Aorta (tissue), 5 donors: ENCODE data around the gene CCDC17. TPM values are rescaled to one million over a fixed set of nuclear protein-coding genes. Genes with fewer than 3 reads are reported as not detected.

Experiments
- ATAC-seq: fragments of 200-7000 bp; cut with Tn5 transposase; one replicate; pipeline ENCODE4 v1.9.1; 2022; ENCODE audit warnings: moderate library complexity; ENCODE audit not compliant: low FRiP score
- DNase-seq, 2 donors: peaks; one replicate each; pipeline ENCODE4 v3.0.0-alpha.2; 2020
- H3K27ac ChIP-seq, 2 donors: one replicate each; pipeline ENCODE4 v1.5.1; 2013; ENCODE audit warnings: low read length in 2 of 2, mild to moderate bottlenecking in 2 of 2, moderate library complexity in 2 of 2, control low read depth in 1 of 2, inconsistent platforms in 1 of 2, low read depth in 1 of 2
- H3K27me3 ChIP-seq, 2 donors: one replicate each; pipeline ENCODE4 v1.6.1; 2013; ENCODE audit warnings: control low read depth in 1 of 2, low read length in 1 of 2, mild to moderate bottlenecking in 1 of 2, moderate library complexity in 1 of 2; ENCODE audit not compliant: insufficient read depth in 2 of 2, control insufficient read depth in 1 of 2
- H3K36me3 ChIP-seq, 2 donors: one replicate each; pipeline ENCODE4 v1.6.1; 2013; ENCODE audit warnings: control low read depth in 1 of 2, low read length in 1 of 2, mild to moderate bottlenecking in 1 of 2; ENCODE audit not compliant: insufficient read depth in 2 of 2, control insufficient read depth in 1 of 2
- H3K4me1 ChIP-seq, 2 donors: one replicate each; pipeline ENCODE4 v1.6.1; 2013; ENCODE audit warnings: low read length in 2 of 2, control low read depth in 1 of 2, mild to moderate bottlenecking in 1 of 2, moderate library complexity in 1 of 2; ENCODE audit not compliant: insufficient read depth in 2 of 2, control insufficient read depth in 1 of 2
- H3K4me3 ChIP-seq, 2 donors: one replicate each; pipeline ENCODE4 v1.5.1; 2013; ENCODE audit warnings: low read length in 2 of 2, control low read depth in 1 of 2, mild to moderate bottlenecking in 1 of 2
- H3K9me3 ChIP-seq: one replicate; pipeline ENCODE4 v1.6.1; 2013; ENCODE audit warnings: mild to moderate bottlenecking, low read length; ENCODE audit not compliant: control insufficient read depth
- WGBS, 2 donors: extraction: QIAGEN DNeasy Blood & Tissue Kit; methylation state at CpG; one replicate each; pipeline ENCODE4 v1.1.7; 2013; 5-methylcytosine and 5-hydroxymethylcytosine counted together
- intact Hi-C, 2 donors: fragments of 100-400 bp; cut with DNase I; formaldehyde crosslinking; loops; one replicate each; pipeline versions ENCODE4 v1.14.2 to v1.15.0; 2022
- polyA plus RNA-seq, 2 donors: library from polyadenylated mRNA; stranded (reverse); fragments of 200-250 nt; gene quantifications; one replicate each; pipeline ENCODE4 v1.2.3, GENCODE V29; 2013
- total RNA-seq, 2 donors: library from RNA; stranded (reverse); fragmentation: NEBNext Ultra II Directional; extraction: Animal tissue kit (Norgen Biotek cat#: 25700); gene quantifications; one replicate each; pipeline ENCODE4 v1.2.1, GENCODE V29; 2021
- donor health status: healthy with polysubstance abuse.
- donor health status: Bipolar disorder and iron deficiency.
- donor health status: DM: no; HTN: no; CAD: no.
- donor health status: DM: no; HTN: no; CAD: no.
- donor health status: DM: yes; HTN: yes; CAD: no.

CCDC17 gene
- total and polyA plus RNA-seq, 4 donors: 0.69 to 3.3 (median 1.8) TPM; not detected in 1

GRCh38 chr1:45635211-45635610 is 11.4 kb upstream of the CCDC17 start:
- ATAC-seq (no peak), DNase-seq (no peak)
- Histone ChIP-seq H3K36me3 (peaks cover 8 to 10% of the 10 kb centered on the region in 2 donors), H3K27ac (no peak overlapping the region), H3K4me1 (no peaks in the 10 kb centered on the region), H3K9me3 (no peaks in the 10 kb centered on the region), H3K4me3 (no peak overlapping the region), H3K27me3 (no peaks in the 10 kb centered on the region)
- intact Hi-C loops: no loop called here
- 60 to 63% methylated on average over 1 of the region's 1 CpG for WGBS, 2 donors

- no peak overlapping the region for H3K27ac ChIP-seq
- no peak overlapping the region for H3K4me3 ChIP-seq
- peaks cover 13 to 16% of the 10 kb centered on the region in 2 donors for H3K36me3 ChIP-seq
- no peaks in the 10 kb centered on the region for H3K4me1 ChIP-seq
- intact Hi-C loops: no loop called here
- ATAC-seq (no peak), DNase-seq (no peak)
- no peaks in the 10 kb centered on the region for H3K9me3 ChIP-seq
- no peaks in the 10 kb centered on the region for H3K27me3 ChIP-seq
- WGBS, 2 donors: 82% methylated on average over 1 of the region's 1 CpG
Measured at GRCh38 chr1:45630429-45630828, 6.6 kb upstream of the CCDC17 start.

DNA sequence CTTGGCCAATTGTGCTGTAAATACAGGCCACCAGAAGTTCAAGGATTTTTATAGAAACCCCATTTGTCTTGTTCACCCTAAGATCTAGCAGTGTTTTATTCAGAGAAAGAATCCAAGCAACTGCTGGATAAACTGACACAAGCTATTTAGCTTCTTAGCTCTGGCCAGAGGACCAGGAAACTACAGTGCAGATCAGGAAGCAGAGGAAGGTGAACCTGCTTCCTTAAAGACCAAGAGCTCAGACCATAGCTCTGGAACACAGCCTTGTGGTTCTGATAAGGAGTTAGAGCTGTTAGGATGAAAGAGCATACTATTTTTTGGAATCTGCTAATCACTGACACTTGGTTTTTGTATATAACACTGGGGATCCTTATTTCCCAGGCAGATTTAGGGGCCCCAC is 5.2 kb upstream of the CCDC17 start:
- Histone ChIP-seq H3K9me3 (no peaks in the 10 kb centered on the region), H3K4me3 (no peak overlapping the region), H3K4me1 (no peaks in the 10 kb centered on the region), H3K36me3 (peaks cover 13 to 16% of the 10 kb centered on the region in 2 donors), H3K27me3 (no peaks in the 10 kb centered on the region), H3K27ac (no peak overlapping the region)
- ATAC-seq (no peak), DNase-seq (no peak)
- intact Hi-C loops: no loop called here

- peak; percentile 56 to 77 for DNase-seq
- H3K27ac ChIP-seq: peak overlapping the region in 1 of 2 donors; percentile 7
- no peak overlapping the region for H3K4me3 ChIP-seq
- H3K4me1 ChIP-seq: no peaks in the 10 kb centered on the region
- WGBS, 2 donors: 35 to 55% methylated on average over 78 of the region's 78 CpGs
- H3K36me3 ChIP-seq: peaks cover 0 to under 1% of the 10 kb centered on the region in 2 donors
- ATAC-seq: peak; percentile 71
- intact Hi-C loops: no loop called here
- H3K9me3 ChIP-seq: no peaks in the 10 kb centered on the region
- H3K27me3 ChIP-seq: no peaks in the 10 kb centered on the region
Measured at GRCh38 chr1:45622524-45623394, 1.1 kb downstream of the CCDC17 start.

GRCh38 chr1:45621895-45622523 is 1.8 kb downstream of the CCDC17 start:
- H3K36me3 ChIP-seq: no peaks in the 10 kb centered on the region
- ATAC-seq: peak; percentile 31
- H3K4me3 ChIP-seq: no peak overlapping the region
- H3K27me3 ChIP-seq: no peaks in the 10 kb centered on the region
- H3K27ac ChIP-seq: no peak overlapping the region
- no peaks in the 10 kb centered on the region for H3K9me3 ChIP-seq
- intact Hi-C loops: no loop called here
- no peaks in the 10 kb centered on the region for H3K4me1 ChIP-seq
- 61 to 68% methylated on average over 18 of the region's 18 CpGs for WGBS, 2 donors
- no peak for DNase-seq

GRCh38 chr1:45621501-45621836 is 2.4 kb downstream of the CCDC17 start:
- ATAC-seq (peak; percentile 15), DNase-seq (peak in 1 of 2 donors; percentile 59)
- H3K4me1 ChIP-seq: no peaks in the 10 kb centered on the region
- H3K4me3 ChIP-seq: no peak overlapping the region
- intact Hi-C loops: no loop called here
- WGBS, 2 donors: 71 to 74% methylated on average over 3 of the region's 3 CpGs
- H3K27me3 ChIP-seq: no peaks in the 10 kb centered on the region
- no peaks in the 10 kb centered on the region for H3K9me3 ChIP-seq
- H3K27ac ChIP-seq: no peak overlapping the region
- peaks cover 0 to 2% of the 10 kb centered on the region in 2 donors for H3K36me3 ChIP-seq

- Histone ChIP-seq H3K9me3 (no peaks in the 10 kb centered on the region), H3K36me3 (peaks cover 0 to 4% of the 10 kb centered on the region in 2 donors), H3K4me1 (no peaks in the 10 kb centered on the region), H3K4me3 (no peak overlapping the region), H3K27me3 (no peaks in the 10 kb centered on the region), H3K27ac (no peak overlapping the region)
- intact Hi-C loops: no loop called here
- DNase-seq (no peak), ATAC-seq (no peak)
- 85 to 92% methylated on average over 17 of the region's 17 CpGs for WGBS, 2 donors
Measured at GRCh38 chr1:45620588-45621500, 3.0 kb downstream of the CCDC17 start.

GRCh38 chr1:45619149-45619921 is 4.5 kb downstream of the CCDC17 start:
- 62 to 66% methylated on average over 8 of the region's 8 CpGs for WGBS, 2 donors
- intact Hi-C loops: no loop called here
- ATAC-seq (no peak), DNase-seq (no peak)
- H3K4me3 ChIP-seq: no peak overlapping the region
- H3K27ac ChIP-seq: peak overlapping the region in 1 of 2 donors; percentile 14
- no peaks in the 10 kb centered on the region for H3K9me3 ChIP-seq
- H3K36me3 ChIP-seq: peaks cover 2 to 4% of the 10 kb centered on the region in 2 donors
- H3K4me1 ChIP-seq: no peaks in the 10 kb centered on the region
- no peaks in the 10 kb centered on the region for H3K27me3 ChIP-seq
